GM18508 (cell line): ENCODE measurements around the gene IRS2.
"Not testable (repeated sequence)": the region's sequence is repeated elsewhere in the genome, so short reads cannot be mapped to it uniquely, and the experiment has no call there.

Source experiments
- ATAC-seq: cut with Tn5 transposase; IDR thresholded peaks from one replicate; pipeline ENCODE4 v1.9.1; 2021; ENCODE audit warnings: moderate number of reproducible peaks; ENCODE audit not compliant: insufficient read depth, unreplicated experiment

Gene IRS2

GRCh38 chr13:109738298-109738746 is 48.1 kb downstream of the IRS2 start:
- no peak for ATAC-seq

- no peak for ATAC-seq
Observed at GRCh38 chr13:109737606-109738005, 48.8 kb downstream of the IRS2 start.

GRCh38 chr13:109737046-109737573 is 49.3 kb downstream of the IRS2 start:
- ATAC-seq = no peak

- ATAC-seq = no peak
Observed at GRCh38 chr13:109735436-109735966, 50.9 kb downstream of the IRS2 start.

- no peak for ATAC-seq
Observed at GRCh38 chr13:109734002-109734785, 52.2 kb downstream of the IRS2 start.

- no peak for ATAC-seq
Observed at GRCh38 chr13:109733550-109733949, 52.8 kb downstream of the IRS2 start.

- not testable (repeated sequence) for ATAC-seq
Observed at GRCh38 chr13:109732470-109733170, 53.8 kb downstream of the IRS2 start.

GRCh38 chr13:109730812-109731335 is 55.5 kb downstream of the IRS2 start:
- ATAC-seq = no peak

GRCh38 chr13:109728791-109729731 is 57.3 kb downstream of the IRS2 start:
- ATAC-seq = no peak

GRCh38 chr13:109728061-109728460 is 58.3 kb downstream of the IRS2 start:
- no peak for ATAC-seq

- ATAC-seq = no peak
Observed at GRCh38 chr13:109727251-109727650, 59.1 kb downstream of the IRS2 start.

- ATAC-seq = no peak
Observed at GRCh38 chr13:109725995-109726637, 60.3 kb downstream of the IRS2 start.

- ATAC-seq = no peak
Observed at GRCh38 chr13:109725297-109725696, 61.1 kb downstream of the IRS2 start.

- no peak for ATAC-seq
Observed at GRCh38 chr13:109724603-109725002, 61.8 kb downstream of the IRS2 start.

GRCh38 chr13:109723046-109723445 is 63.3 kb downstream of the IRS2 start:
- no peak for ATAC-seq

GRCh38 chr13:109722068-109722467 is 64.3 kb downstream of the IRS2 start:
- no peak for ATAC-seq

- no peak for ATAC-seq
Observed at GRCh38 chr13:109720758-109721184, 65.6 kb downstream of the IRS2 start.

- ATAC-seq = no peak
Observed at GRCh38 chr13:109719962-109720646, 66.3 kb downstream of the IRS2 start.

- no peak for ATAC-seq
Observed at GRCh38 chr13:109718726-109719125, 67.7 kb downstream of the IRS2 start.
